H1 (cell line): ENCODE results near the gene SELPLG. TPM values are rescaled to one million over a fixed set of nuclear protein-coding genes. Genes with fewer than 3 reads are reported as not detected.
A peak's percentile ranks its signal among the peaks of the same experiment; 100 is the strongest.

ENCODE experiments used
- CTCF ChIA-PET: fragments of 300-600 bp; sonication (Branson Sonifier 250); formaldehyde crosslinking; loops from one replicate; lab custom pipeline; 2021; ENCODE audit not compliant: partially characterized antibody; lab: Charles Lee
- POLR2A ChIA-PET: fragments of 300-600 bp; sonication (Branson Sonifier 250); formaldehyde crosslinking; loops from one replicate; lab custom pipeline; 2021; ENCODE audit warnings: inconsistent platforms; ENCODE audit not compliant: partially characterized antibody; lab: Charles Lee
- DNase-seq, 2 experiments: peaks; one replicate each; pipeline versions ENCODE4 v3.0.0 to v3.0.0-alpha.2; 2010 to 2022; ENCODE audit warnings: low spot score in 2 of 2, low read depth in 1 of 2, mixed read lengths in 1 of 2
- FAIRE-seq: peaks from 2 replicates; lab custom pipeline; 2011; peaks lifted over from hg19 to GRCh38; lab: Jason Lieb, UNC
- H2AFZ ChIP-seq: 2 replicates; pipeline ENCODE4 v1.8.1; 2012; ENCODE audit warnings: low read length, inconsistent platforms
- H2AK5ac ChIP-seq: 2 replicates; pipeline ENCODE4 v1.6.1; 2013; ENCODE audit warnings: low read depth, low read length
- H2BK120ac ChIP-seq: replicated peaks from 2 replicates; pipeline ENCODE3; 2013; ENCODE audit warnings: low read depth, low read length, inconsistent platforms
- H2BK12ac ChIP-seq: 2 replicates; pipeline ENCODE4 v1.6.1; 2013; ENCODE audit warnings: low read depth, low read length
- H2BK15ac ChIP-seq: 2 replicates; pipeline ENCODE4 v1.6.1; 2013; ENCODE audit warnings: low read length
- H2BK20ac ChIP-seq: 2 replicates; pipeline ENCODE4 v1.6.1; 2013; ENCODE audit warnings: low read length
- H2BK5ac ChIP-seq: 2 replicates; pipeline ENCODE4 v1.6.1; 2013; ENCODE audit warnings: low read depth, low read length
- H3K14ac ChIP-seq: 2 replicates; pipeline ENCODE4 v1.6.1; 2013; ENCODE audit warnings: inconsistent platforms; ENCODE audit not compliant: insufficient read length
- H3K18ac ChIP-seq: 2 replicates; pipeline ENCODE4 v1.6.1; 2013; ENCODE audit warnings: low read length; ENCODE audit errors: extremely low read depth
- H3K23ac ChIP-seq: 2 replicates; pipeline ENCODE4 v1.6.1; 2013; ENCODE audit warnings: inconsistent platforms; ENCODE audit not compliant: insufficient read length
- H3K23me2 ChIP-seq: 2 replicates; pipeline ENCODE4 v1.6.1; 2013; ENCODE audit warnings: low read depth, low read length
- H3K27ac ChIP-seq: 2 replicates; pipeline ENCODE4 v1.6.1; 2011; ENCODE audit warnings: low read depth, low read length, inconsistent platforms
- H3K27me3 ChIP-seq, 4 experiments: replicated peaks in 1 of 4; 1 replicate in 1 of 4; 2 replicates in 3 of 4; pipeline versions ENCODE4 v1.6.1 to v1.8.1; 2011 to 2013; ENCODE audit warnings: low read length in 3 of 4, mild to moderate bottlenecking in 3 of 4, inconsistent platforms in 2 of 4, mixed read lengths in 2 of 4, moderate library complexity in 1 of 4; ENCODE audit not compliant: control insufficient read depth in 3 of 4, insufficient read depth in 3 of 4; ENCODE audit errors: extremely low read depth in 1 of 4
- H3K36me3 ChIP-seq, 4 experiments: 2 replicates each; pipeline versions ENCODE4 v1.6.1 to v1.8.1; 2011 to 2013; ENCODE audit warnings: mild to moderate bottlenecking in 4 of 4, low read length in 3 of 4, moderate library complexity in 2 of 4, control low read depth in 1 of 4, inconsistent platforms in 1 of 4; ENCODE audit not compliant: insufficient read depth in 4 of 4, control insufficient read depth in 2 of 4
- H3K4ac ChIP-seq: replicated peaks from 2 replicates; pipeline ENCODE3; 2013; ENCODE audit warnings: low read length, low read depth, mixed read lengths, inconsistent platforms; ENCODE audit not compliant: insufficient read length
- H3K4me1 ChIP-seq, 4 experiments: replicated peaks in 1 of 4; 1 replicate in 1 of 4; 2 replicates in 3 of 4; pipeline versions ENCODE4 v1.6.1 to v1.8.1; 2011 to 2013; ENCODE audit warnings: low read length in 3 of 4, inconsistent platforms in 2 of 4, mixed read lengths in 1 of 4; ENCODE audit not compliant: insufficient read depth in 4 of 4, control insufficient read depth in 3 of 4
- H3K4me2 ChIP-seq, 2 experiments: 2 replicates each; pipeline versions ENCODE4 v1.6.1 to v1.8.1; 2011 to 2013; ENCODE audit warnings: low read depth in 2 of 2, low read length in 2 of 2, control low read depth in 1 of 2, inconsistent platforms in 1 of 2, mild to moderate bottlenecking in 1 of 2; ENCODE audit not compliant: insufficient read depth in 1 of 2
- H3K4me3 ChIP-seq, 4 experiments: fragments of 200-600, 300-600 bp in 1 of 4; sonication (generic), shearing (Covaris generic), sonication (Bioruptor Twin) in 1 of 4; 2 replicates each; pipeline versions ENCODE4 v1.5.1 to v1.8.1; 2011 to 2016; ENCODE audit warnings: low read length in 4 of 4, low read depth in 3 of 4, control low read depth in 2 of 4, inconsistent platforms in 2 of 4, mild to moderate bottlenecking in 2 of 4, mixed read lengths in 1 of 4, moderate library complexity in 1 of 4; ENCODE audit not compliant: insufficient read depth in 2 of 4; ENCODE audit errors: extremely low read depth in 1 of 4
- H3K56ac ChIP-seq: replicated peaks from 2 replicates; pipeline ENCODE3; 2013; ENCODE audit warnings: low read depth, mild to moderate bottlenecking, mixed read lengths, low read length, inconsistent platforms; ENCODE audit not compliant: insufficient read length
- H3K79me1 ChIP-seq: 2 replicates; pipeline ENCODE4 v1.6.1; 2013; ENCODE audit warnings: low read depth, low read length, control low read depth
- H3K79me2 ChIP-seq, 2 experiments: 2 replicates each; pipeline versions ENCODE4 v1.6.1 to v1.8.1; 2012 to 2013; ENCODE audit warnings: low read length in 2 of 2, mild to moderate bottlenecking in 2 of 2, inconsistent platforms in 1 of 2; ENCODE audit not compliant: insufficient read depth in 2 of 2, control insufficient read depth in 1 of 2
- H3K9ac ChIP-seq, 4 experiments: replicated peaks in 1 of 4; 1 replicate in 1 of 4; 2 replicates in 3 of 4; pipeline versions ENCODE4 v1.6.1 to v1.8.1; 2011 to 2013; ENCODE audit warnings: low read depth in 3 of 4, low read length in 3 of 4, control low read depth in 2 of 4, mild to moderate bottlenecking in 2 of 4, moderate library complexity in 2 of 4, inconsistent platforms in 1 of 4; ENCODE audit errors: extremely low read depth in 1 of 4
- H3K9me3 ChIP-seq, 2 experiments: 2 replicates each; pipeline versions ENCODE4 v1.6.1 to v1.8.1; 2012 to 2013; ENCODE audit warnings: mild to moderate bottlenecking in 2 of 2, moderate library complexity in 2 of 2, control low read depth in 1 of 2, inconsistent platforms in 1 of 2, low read depth in 1 of 2, low read length in 1 of 2, mixed read lengths in 1 of 2; ENCODE audit not compliant: insufficient read depth in 2 of 2
- H4K20me1 ChIP-seq, 2 experiments: replicated peaks in 1 of 2; 2 replicates each; pipeline versions ENCODE3 to v1.8.1; 2011 to 2013; ENCODE audit warnings: inconsistent platforms in 2 of 2, low read length in 2 of 2, mild to moderate bottlenecking in 1 of 2; ENCODE audit not compliant: insufficient read depth in 2 of 2, control insufficient read depth in 1 of 2
- H4K5ac ChIP-seq: 2 replicates; pipeline ENCODE4 v1.6.1; 2013; ENCODE audit warnings: low read length, low read depth, mixed read lengths, inconsistent platforms; ENCODE audit not compliant: insufficient read length
- H4K8ac ChIP-seq: 2 replicates; pipeline ENCODE4 v1.8.0; 2013; ENCODE audit warnings: mild to moderate bottlenecking, moderate library complexity, low read length, inconsistent platforms; ENCODE audit not compliant: insufficient read depth; ENCODE audit errors: extremely low read depth
- H4K91ac ChIP-seq: replicated peaks from 2 replicates; pipeline ENCODE3; 2013; ENCODE audit warnings: low read length, mixed read lengths, inconsistent platforms; ENCODE audit not compliant: insufficient read length
- ATF3 ChIP-seq: IDR thresholded peaks from 2 replicates; pipeline ENCODE4 v1.6.1; 2011; ENCODE audit warnings: low read depth, mild to moderate bottlenecking, low read length; ENCODE audit not compliant: insufficient read depth
- CBX5 ChIP-seq: fragments of 300-800, 300-1000 bp; sonication (generic); IDR thresholded peaks from 2 replicates; pipeline ENCODE4 v1.7.1; 2016; ENCODE audit warnings: antibody characterized with exemption, low read length, low read depth
- FOSL1 ChIP-seq: IDR thresholded peaks from 2 replicates; pipeline ENCODE4 v1.6.1; 2011; ENCODE audit warnings: mild to moderate bottlenecking, low read depth, low read length, moderate library complexity; ENCODE audit not compliant: insufficient read depth
- RXRA ChIP-seq: IDR thresholded peaks from 2 replicates; pipeline ENCODE4 v1.6.1; 2011; ENCODE audit warnings: low read depth, mild to moderate bottlenecking, low read length, moderate library complexity; ENCODE audit not compliant: insufficient read depth
- YY1 ChIP-seq: IDR thresholded peaks from 2 replicates; pipeline ENCODE4 v1.6.1; 2011; ENCODE audit warnings: low read depth, mild to moderate bottlenecking, low read length
- WGBS, 2 experiments: shearing (Covaris generic) in 1 of 2; methylation state at CpG; one replicate each; pipeline versions ENCODE4 v1.1.6 to v1.1.7; 2013 to 2015; ENCODE audit warnings: low lambda C conversion rate in 2 of 2, mixed read lengths in 2 of 2, inconsistent platforms in 1 of 2, low coverage in 1 of 2, missing lambda C conversion rate in 1 of 2; ENCODE audit not compliant: insufficient replicate concordance in 2 of 2, insufficient coverage in 1 of 2, insufficient read length in 1 of 2; ENCODE audit errors: extremely low coverage in 1 of 2, missing lambda C conversion rate in 1 of 2; 5-methylcytosine and 5-hydroxymethylcytosine counted together
- polyA plus RNA-seq, 7 experiments: library from polyadenylated mRNA; depleted of rRNA in 3 of 7; stranded (reverse) in 5 of 7; unstranded in 2 of 7; fragments of >200 nt in 5 of 7; fragments of 200-250 nt in 2 of 7; gene quantifications; 1 replicate in 5 of 7; 2 replicates in 1 of 7; 4 replicates in 1 of 7; pipeline versions ENCODE4 v1.2.1 to v1.2.3, GENCODE V29; 2011 to 2013; ENCODE audit warnings: missing spikeins in 2 of 7, mixed read lengths in 2 of 7
- total RNA-seq: library from RNA; stranded (reverse); fragmentation: NEBNext Ultra II Directional; extraction: Animal tissue kit (Norgen Biotek cat#: 25700); gene quantifications from 2 replicates; pipeline ENCODE4 v1.2.1, GENCODE V29; 2021

The SELPLG gene
- total and polyA plus RNA-seq, 2 of the 8 experiments (the other 6 are each of a cell fraction or from before 2014, with no cell fraction given) = 0.18 TPM; not detected in 1

GRCh38 chr12:108616941-108617858 lies 16.5 kb downstream of the SELPLG start:
- POLR2A ChIA-PET = interaction anchor here (1.1 to 3.5 kb wide), 9 partner anchors 9 to 56 kb away, joined by 3 to 14 read pairs (median 4); partner anchors contain the start of genes ISCU and SART3
- Histone ChIP-seq H3K4ac (no peak overlapping the region), H3K27me3 (no peaks in the 10 kb centered on the region), H2BK20ac (peak overlapping the region; percentile 19; the same call in 1 of the 2 replicates), H2BK15ac (no peak overlapping the region), H3K4me3 (no peak overlapping the region), H2BK12ac (no peak overlapping the region; the same call in 1 of the 2 replicates), H3K27ac (no peak overlapping the region), H4K8ac (no peak overlapping the region), H4K5ac (no peak overlapping the region), H3K14ac (no peak overlapping the region), H4K20me1 (no peaks in the 10 kb centered on the region), H3K23me2 (no peaks in the 10 kb centered on the region), H3K56ac (peak overlapping the region; percentile 47), H3K9ac (no peak overlapping the region), H3K4me1 (peaks cover 0 to 6% (median 4%) of the 10 kb centered on the region in 4 experiments; a peak in 4 of 7 replicates), H3K23ac (no peak overlapping the region), H3K36me3 (no peaks in the 10 kb centered on the region), H2AFZ (no peak overlapping the region)
- no peak for DNase-seq
- no peak for TF ChIP-seq ATF3
- TF ChIP-seq YY1 = no peak
- no peak for TF ChIP-seq RXRA
- no peak for TF ChIP-seq FOSL1
- TF ChIP-seq CBX5 = no peak
- TF ChIP-seq, all 59 proteins: peak for 0
- Histone ChIP-seq H2AK5ac (no peak overlapping the region; the same call in 1 of the 2 replicates), H3K18ac (no peak overlapping the region), H2BK5ac (no peak overlapping the region; the same call in 1 of the 2 replicates), H3K9me3 (no peaks in the 10 kb centered on the region), H3K79me1 (no peaks in the 10 kb centered on the region), H2BK120ac (no peak overlapping the region), H3K79me2 (no peaks in the 10 kb centered on the region), H3K4me2 (no peak overlapping the region), H4K91ac (no peak overlapping the region)
- CTCF ChIA-PET = interaction anchor here (0.7 to 22.5 kb wide), 32 partner anchors 10 to 479 kb away, joined by 3 to 523 read pairs (median 4); partner anchors contain the start of genes ISCU, SART3, SELPLG and TMEM119
- FAIRE-seq = no peak
- WGBS, 2 experiments = 86% methylated on average over 14 of the region's 14 CpGs; no CpG with 5 or more reads in 1 of the 2 experiments
